ENCODE data around the gene CPPED1.

- TF ChIP-seq CTCF (IDR thresholded peaks at IDR 0.05; ENCODE audit: low read depth, low read length, poor library complexity, severe bottlenecking) (no peak), EZH2phosphoT487 (IDR thresholded peaks at IDR 0.05; ENCODE audit: borderline replicate concordance, low read length) (no peak)
These were observed 38.7 kb downstream of the CPPED1 start for GRCh38 chr16:12764813-12765488.
